ENCODE measurements around the gene LAD1.

LAD1 gene

GRCh38 chr1:201436969-201437368 lies 37.8 kb upstream of the LAD1 start:
- H3K36me3 ChIP-seq (ENCODE audit: control insufficient read depth, insufficient read depth, low read length): no peaks in the 10 kb centered on the region
- no peak for TF ChIP-seq CTCF (IDR thresholded peaks at IDR 0.05; ENCODE audit: insufficient read depth, low read length, poor library complexity, severe bottlenecking)
- H3K27me3 ChIP-seq (replicated peaks; ENCODE audit: control insufficient read depth, insufficient read depth, low read length): no peaks in the 10 kb centered on the region
- no peak for DNase-seq (ENCODE audit: extremely low read depth, insufficient read length)
- no peak overlapping the region for H3K4me3 ChIP-seq (replicated peaks; ENCODE audit: low read depth, low read length)

GRCh38 chr1:201436393-201436792 lies 37.3 kb upstream of the LAD1 start:
- DNase-seq (ENCODE audit: extremely low read depth, insufficient read length): no peak
- H3K36me3 ChIP-seq (ENCODE audit: control insufficient read depth, insufficient read depth, low read length): no peaks in the 10 kb centered on the region
- no peak for TF ChIP-seq CTCF (IDR thresholded peaks at IDR 0.05; ENCODE audit: insufficient read depth, low read length, poor library complexity, severe bottlenecking)
- H3K27me3 ChIP-seq (replicated peaks; ENCODE audit: control insufficient read depth, insufficient read depth, low read length): no peaks in the 10 kb centered on the region
- H3K4me3 ChIP-seq (replicated peaks; ENCODE audit: low read depth, low read length): no peak overlapping the region

- TF ChIP-seq CTCF (IDR thresholded peaks at IDR 0.05; ENCODE audit: insufficient read depth, low read length, poor library complexity, severe bottlenecking): no peak
- DNase-seq (ENCODE audit: extremely low read depth, insufficient read length): no peak
- no peaks in the 10 kb centered on the region for H3K36me3 ChIP-seq (ENCODE audit: control insufficient read depth, insufficient read depth, low read length)
- H3K4me3 ChIP-seq (replicated peaks; ENCODE audit: low read depth, low read length): no peak overlapping the region
- H3K27me3 ChIP-seq (replicated peaks; ENCODE audit: control insufficient read depth, insufficient read depth, low read length): peaks cover 2% of the 10 kb centered on the region; the same call in 1 of the 2 replicates
These were observed 35.1 kb upstream of the LAD1 start for GRCh38 chr1:201434266-201434665.

GRCh38 chr1:201433609-201434008 lies 34.5 kb upstream of the LAD1 start:
- no peaks in the 10 kb centered on the region for H3K36me3 ChIP-seq (ENCODE audit: control insufficient read depth, insufficient read depth, low read length)
- H3K4me3 ChIP-seq (replicated peaks; ENCODE audit: low read depth, low read length): no peak overlapping the region
- no peak for DNase-seq (ENCODE audit: extremely low read depth, insufficient read length)
- no peak for TF ChIP-seq CTCF (IDR thresholded peaks at IDR 0.05; ENCODE audit: insufficient read depth, low read length, poor library complexity, severe bottlenecking)
- peaks cover 2% of the 10 kb centered on the region; the same call in 1 of the 2 replicates for H3K27me3 ChIP-seq (replicated peaks; ENCODE audit: control insufficient read depth, insufficient read depth, low read length)

- no peak for TF ChIP-seq CTCF (IDR thresholded peaks at IDR 0.05; ENCODE audit: insufficient read depth, low read length, poor library complexity, severe bottlenecking)
- Histone ChIP-seq H3K4me3 (replicated peaks; ENCODE audit: low read depth, low read length) (no peak overlapping the region), H3K36me3 (ENCODE audit: control insufficient read depth, insufficient read depth, low read length) (no peaks in the 10 kb centered on the region), H3K27me3 (replicated peaks; ENCODE audit: control insufficient read depth, insufficient read depth, low read length) (peaks cover 2% of the 10 kb centered on the region; the same call in 1 of the 2 replicates)
- DNase-seq (ENCODE audit: extremely low read depth, insufficient read length): no peak
These were observed 31.7 kb upstream of the LAD1 start for GRCh38 chr1:201430776-201431175.

Measured in GM06990 (cell line).